K562 (cell line): Measurements from ENCODE around the gene COL5A1. TPM values are rescaled to one million over a fixed set of nuclear protein-coding genes. Genes with fewer than 3 reads are reported as not detected.
A peak's percentile ranks its signal among the peaks of the same experiment; 100 is the strongest.

Source experiments
- ATAC-seq: fragments of 200-7000 bp; cut with Tn5 transposase; 3 replicates; pipeline ENCODE4 v1.9.1; 2020; ENCODE audit warnings: moderate library complexity
- BruUV-seq: library from RNA; stranded (reverse); fragments of 400-500 nt; replicated peaks from 2 replicates; lab custom pipeline; 2021; lab: Mats Ljungman, UMichigan
- CTCF ChIA-PET: fragments of 300-600 bp; formaldehyde crosslinking; extraction: SDS; loops from one replicate; lab custom pipeline; 2021; ENCODE audit warnings: low intra/inter-chr PET ratio; lab: Yijun Ruan, JAX
- POLR2A ChIA-PET: fragments of 300-600, 350-650 bp; sonication (Branson Sonifier 250); formaldehyde crosslinking; extraction: SDS; loops from one replicate; lab custom pipeline; 2021; ENCODE audit warnings: antibody characterized with exemption, inconsistent platforms; lab: Yijun Ruan, JAX
- DNase-seq, 4 experiments: peaks; one replicate each; pipeline versions ENCODE4 v3.0.0 to v3.0.0-alpha.2; 2011 to 2018; ENCODE audit warnings: low spot score in 3 of 4, mixed read lengths in 3 of 4; ENCODE audit errors: extremely low read depth in 1 of 4
- FAIRE-seq: peaks from 2 replicates; lab custom pipeline; 2011; peaks lifted over from hg19 to GRCh38; lab: Jason Lieb, UNC
- H2AFZ ChIP-seq: 2 replicates; pipeline ENCODE4 v1.6.0; 2011; ENCODE audit warnings: low read depth, low read length, control low read depth, inconsistent platforms
- H3K27ac ChIP-seq: fragments of 200-600 bp; 3 replicates; pipeline ENCODE4 v1.8.0; 2011; ENCODE audit warnings: low read depth, mild to moderate bottlenecking, control low read depth, inconsistent platforms, low read length, moderate library complexity, mixed read lengths; ENCODE audit errors: extremely low read depth
- H3K27me3 ChIP-seq, 2 experiments: fragments of 300-600 bp in 1 of 2; 2 replicates in 1 of 2; 3 replicates in 1 of 2; pipeline versions ENCODE4 v1.6.0 to v1.8.0; 2011; ENCODE audit warnings: inconsistent platforms in 2 of 2, low read length in 2 of 2, mild to moderate bottlenecking in 1 of 2, mixed read lengths in 1 of 2, moderate library complexity in 1 of 2; ENCODE audit not compliant: control insufficient read depth in 2 of 2, insufficient read depth in 2 of 2
- H3K36me3 ChIP-seq: fragments of 300-600 bp; 3 replicates; pipeline ENCODE4 v1.8.0; 2011; ENCODE audit warnings: mild to moderate bottlenecking, low read length, inconsistent platforms; ENCODE audit not compliant: control insufficient read depth, insufficient read depth
- H3K4me1 ChIP-seq, 2 experiments: fragments of 200-600 bp in 1 of 2; replicated peaks in 1 of 2; 2 replicates in 1 of 2; 3 replicates in 1 of 2; pipeline versions ENCODE4 v1.5.1 to v1.8.0; 2011; ENCODE audit warnings: inconsistent platforms in 2 of 2, low read length in 2 of 2, mild to moderate bottlenecking in 1 of 2, mixed read lengths in 1 of 2, moderate library complexity in 1 of 2; ENCODE audit not compliant: control insufficient read depth in 2 of 2, insufficient read depth in 2 of 2
- H3K4me2 ChIP-seq: 2 replicates; pipeline ENCODE4 v1.6.1; 2011; ENCODE audit warnings: low read length, control low read depth, inconsistent platforms, mixed read lengths; ENCODE audit not compliant: insufficient read depth
- H3K4me3 ChIP-seq: fragments of 200-600 bp; sonication (generic), shearing (Covaris generic); 2 replicates; pipeline ENCODE4 v1.5.1; 2016; ENCODE audit warnings: control low read depth, inconsistent platforms
- H3K79me2 ChIP-seq: fragments of 200-600 bp; 3 replicates; pipeline ENCODE4 v1.8.0; 2011; ENCODE audit warnings: low read length, inconsistent platforms; ENCODE audit not compliant: control insufficient read depth, insufficient read depth
- H3K9ac ChIP-seq, 2 experiments: 2 replicates each; pipeline versions ENCODE4 v1.6.0 to v1.6.1; 2011; ENCODE audit warnings: low read depth in 2 of 2, low read length in 2 of 2, control low read depth in 1 of 2, inconsistent platforms in 1 of 2, mild to moderate bottlenecking in 1 of 2, mixed read lengths in 1 of 2; ENCODE audit not compliant: insufficient read depth in 1 of 2
- H3K9me1 ChIP-seq: one replicate; pipeline ENCODE4 v1.6.0; 2011; ENCODE audit warnings: inconsistent platforms, mild to moderate bottlenecking, low read length, moderate library complexity; ENCODE audit not compliant: control insufficient read depth, insufficient read depth
- H3K9me3 ChIP-seq: replicated peaks from 2 replicates; pipeline ENCODE4 v1.5.1; 2011; ENCODE audit warnings: low read depth, low read length, inconsistent platforms; ENCODE audit not compliant: control insufficient read depth, insufficient read depth
- H4K20me1 ChIP-seq: replicated peaks from 2 replicates; pipeline ENCODE4 v1.6.1; 2011; ENCODE audit warnings: low read length, inconsistent platforms, mixed read lengths; ENCODE audit not compliant: control insufficient read depth, insufficient read depth
- AFF4 ChIP-seq: sonication (generic); formaldehyde crosslinking; IDR thresholded peaks from 2 replicates; pipeline ENCODE4 v1.8.0; 2023; ENCODE audit warnings: mild to moderate bottlenecking, missing genetic modification reagents
- CREM ChIP-seq: IDR thresholded peaks from 2 replicates; pipeline ENCODE4 v1.6.1; 2014; ENCODE audit warnings: antibody characterized with exemption, low read depth
- EZH2 ChIP-seq: IDR thresholded peaks from 2 replicates; pipeline ENCODE4 v1.6.1; 2012; ENCODE audit warnings: low read depth, mild to moderate bottlenecking, inconsistent platforms, low read length, borderline replicate concordance
- HBP1 ChIP-seq: fragments of 450-650 bp; formaldehyde crosslinking; IDR thresholded peaks from 2 replicates; pipeline ENCODE4 v1.4.0; 2022; ENCODE audit warnings: missing genetic modification characterization
- MAZ ChIP-seq, 2 experiments: fragments of 450-650 bp in 1 of 2; sonication (generic) in 1 of 2; formaldehyde crosslinking; IDR thresholded peaks in 1 of 2; conservative IDR thresholded peaks in 1 of 2; 2 replicates each; pipeline versions ENCODE4 v1.4.0 to v1.5.0; 2020; ENCODE audit warnings: mild to moderate bottlenecking in 1 of 2, missing genetic modification reagents in 1 of 2
- PHF8 ChIP-seq: fragments of 200-600 bp; sonication (generic); IDR thresholded peaks from 2 replicates; pipeline ENCODE4 v1.6.1; 2012; ENCODE audit warnings: mixed run types, mild to moderate bottlenecking, inconsistent platforms, low read length, moderate library complexity, borderline replicate concordance
- STAT6 ChIP-seq: sonication (generic); formaldehyde crosslinking; IDR thresholded peaks from 2 replicates; pipeline ENCODE4 v1.8.1; 2023; ENCODE audit warnings: mild to moderate bottlenecking, missing genetic modification reagents
- THRB ChIP-seq: fragments of 450-650 bp; formaldehyde crosslinking; conservative IDR thresholded peaks from 2 replicates; pipeline ENCODE4 v1.4.0; 2022; ENCODE audit warnings: mild to moderate bottlenecking, missing genetic modification characterization
- ZNF23 ChIP-seq: fragments of 250-450 bp; sonication (Bioruptor Pico); IDR thresholded peaks from 2 replicates; pipeline ENCODE4 v1.4.0; 2020; ENCODE audit warnings: mild to moderate bottlenecking
- ZNF436 ChIP-seq: fragments of 250-450, 450-650 bp; sonication (Bioruptor Pico); formaldehyde crosslinking; IDR thresholded peaks from 2 replicates; pipeline ENCODE4 v1.7.0; 2020; ENCODE audit warnings: mild to moderate bottlenecking
- WGBS: fragments of 100-300 bp; shearing (Covaris generic); methylation state at CpG from one replicate; pipeline ENCODE4 v1.1.6; 2016; ENCODE audit warnings: low coverage, mixed read lengths; ENCODE audit not compliant: insufficient coverage; ENCODE audit errors: missing lambda C conversion rate; 5-methylcytosine and 5-hydroxymethylcytosine counted together
- in situ Hi-C: fragments of 300-500 bp; cut with MboI; formaldehyde crosslinking; loops from 4 replicates; pipeline ENCODE4 v1.15.0; 2018; ENCODE audit warnings: inconsistent platforms, mixed read lengths
- intact Hi-C: fragments of 100-400 bp; cut with micrococcal nuclease; formaldehyde crosslinking; loops from 2 replicates; pipeline ENCODE4 v1.14.2; 2022
- polyA plus RNA-seq, 8 experiments: library from polyadenylated mRNA; depleted of rRNA in 4 of 8; stranded (reverse) in 5 of 8; unstranded in 3 of 8; fragments of >200 nt; fragmentation: Nextera tagmentation in 2 of 8; fragmentation: Illumina TruSeq in 1 of 8; extraction: Ambion mirVana in 2 of 8; extraction: Trizol in 1 of 8; gene quantifications; 2 replicates each; pipeline versions ENCODE4 v1.2.1 to v1.2.3, GENCODE V29; 2011 to 2014; ENCODE audit warnings: inconsistent platforms in 1 of 8, missing spikeins in 1 of 8
- total RNA-seq, 7 experiments: library from RNA; depleted of rRNA in 6 of 7; stranded (reverse); fragments of >200 nt in 6 of 7; fragmentation: Illumina TruSeq in 2 of 7; extraction: Trizol in 2 of 7; gene quantifications; 2 replicates each; pipeline versions ENCODE4 v1.2.1 to v1.2.3, GENCODE V29; 2011 to 2021; ENCODE audit warnings: low replicate concordance in 1 of 7

COL5A1 gene
- total and polyA plus RNA-seq, 9 of the 15 experiments (the other 6 are each of a cell fraction or from before 2014, with no cell fraction given): under 0.01 to 0.13 (median 0.04) TPM; not detected in 6

GRCh38 chr9:134698587-134699342, 57.2 kb downstream of the COL5A1 start:
- Histone ChIP-seq H2AFZ (no peak overlapping the region), H4K20me1 (peaks cover 15% of the 10 kb centered on the region), H3K27me3 (peaks cover 12 to 52% of the 10 kb centered on the region in 2 experiments; a peak in 4 of 5 replicates), H3K4me3 (no peak overlapping the region), H3K9me3 (no peaks in the 10 kb centered on the region), H3K9ac (no peak overlapping the region; a peak in 1 of 4 replicates), H3K4me1 (peaks cover 0 to 10% of the 10 kb centered on the region in 2 experiments; a peak in 2 of 5 replicates), H3K79me2 (no peaks in the 10 kb centered on the region), H3K27ac (no peak overlapping the region), H3K36me3 (no peaks in the 10 kb centered on the region), H3K9me1 (peaks cover 4% of the 10 kb centered on the region), H3K4me2 (no peak overlapping the region)
- intact Hi-C loops (loop anchor here (2.0 to 10.0 kb wide), 2 partner anchors 40 to 716 kb away; no protein-coding TSS in a partner anchor), in situ Hi-C loops (loop anchor here (10.0 kb wide), 1 partner anchor 286 kb away; no protein-coding TSS in a partner anchor)
- 1% methylated on average over 14 of the region's 19 CpGs for WGBS
- POLR2A ChIA-PET: interaction anchor here (0.5 kb wide), 1 partner anchor 19 kb away, joined by 3 read pairs; no protein-coding TSS in a partner anchor
- CTCF ChIA-PET: interaction anchor here (0.7 to 1.7 kb wide), 3 partner anchors 42 to 285 kb away, joined by 3 to 4 read pairs (median 3); no protein-coding TSS in a partner anchor
- peak; percentile 94 for ATAC-seq
- peak; percentile 65 to 77 (median 74) for DNase-seq
- FAIRE-seq: peak; percentile 51
- BruUV-seq: no TSS peak
- TF ChIP-seq EZH2 (no peak), HBP1 (CRISPR knock-in tag) (no peak), CREM (peak; percentile 61), ZNF23 (no peak), MAZ (CRISPR knock-in tag; conservative IDR thresholded peaks at IDR 0.05 in 1 of 2, IDR thresholded peaks at IDR 0.05 in 1 of 2) (no peak), THRB (no peak), AFF4 (CRISPR knock-in tag) (no peak), PHF8 (no peak), ZNF436 (no peak), STAT6 (CRISPR knock-in tag) (no peak)
